Fibroblast of lung (primary cell): ENCODE measurements around the gene CHST12.

ENCODE experiments used
- CTCF ChIP-seq, 2 donors: IDR thresholded peaks in 1 of 2; conservative IDR thresholded peaks in 1 of 2; 1 replicate in 1 of 2; 2 replicates in 1 of 2; pipeline ENCODE4 v1.5.1; 2011 to 2012; ENCODE audit warnings: low read length in 2 of 2, control low read depth in 1 of 2, inconsistent platforms in 1 of 2, low read depth in 1 of 2, mild to moderate bottlenecking in 1 of 2
- EZH2 ChIP-seq: IDR thresholded peaks from 2 replicates; pipeline ENCODE4 v1.5.1; 2012; ENCODE audit warnings: low read length, control low read depth, mild to moderate bottlenecking; ENCODE audit errors: missing control alignments

DNA sequence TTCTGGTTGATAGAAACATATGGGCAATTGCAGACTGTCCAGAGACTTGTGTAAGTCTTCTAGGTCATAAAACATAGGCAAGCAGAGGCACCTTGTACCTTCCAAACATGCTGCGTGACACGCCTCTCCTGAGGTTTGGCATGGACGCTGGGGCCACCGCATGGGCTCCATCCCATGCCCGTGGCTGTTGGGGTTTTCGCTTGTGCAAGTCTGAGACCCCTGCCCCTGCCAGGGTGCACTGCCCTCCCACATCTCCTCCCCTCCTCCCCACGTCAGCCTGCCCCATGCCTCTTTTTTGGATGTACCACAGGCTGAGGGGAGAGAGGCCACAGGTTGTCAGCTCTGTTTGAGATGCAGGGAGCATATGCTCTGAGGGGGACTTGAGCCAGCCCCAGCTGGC, 29.8 kb upstream of the CHST12 start:
- TF ChIP-seq CTCF (conservative IDR thresholded peaks at IDR 0.05 in 1 of 2, IDR thresholded peaks at IDR 0.05 in 1 of 2; ENCODE audit: low read depth in 1 of 2, low read length in 2 of 2) (no peak), EZH2 (no peak)
